H9 (cell line): ENCODE measurements around the gene CFAP97. TPM values are rescaled to one million over a fixed set of nuclear protein-coding genes. Genes with fewer than 3 reads are reported as not detected.

Experiments
- DNase-seq: peaks from one replicate; pipeline ENCODE4 v3.0.0-alpha.2; 2017
- H2AFZ ChIP-seq: one replicate; pipeline ENCODE4 v1.6.1; 2013; ENCODE audit warnings: mild to moderate bottlenecking, low read length, control low read depth, moderate library complexity
- H2AK5ac ChIP-seq: 2 replicates; pipeline ENCODE4 v1.6.1; 2013; ENCODE audit warnings: low read length, control low read depth, mixed read lengths; ENCODE audit not compliant: insufficient read length
- H2BK120ac ChIP-seq: one replicate; pipeline ENCODE4 v1.6.1; 2013; ENCODE audit warnings: low read depth, mild to moderate bottlenecking, low read length, control low read depth, inconsistent platforms; ENCODE audit not compliant: poor library complexity, severe bottlenecking
- H2BK12ac ChIP-seq: 2 replicates; pipeline ENCODE4 v1.6.1; 2013; ENCODE audit warnings: low read length, control low read depth, mixed read lengths, low read depth; ENCODE audit not compliant: insufficient read length
- H2BK15ac ChIP-seq: 2 replicates; pipeline ENCODE4 v1.6.1; 2013; ENCODE audit warnings: low read depth, low read length, control low read depth
- H2BK20ac ChIP-seq: one replicate; pipeline ENCODE4 v1.6.1; 2013; ENCODE audit warnings: low read depth, mild to moderate bottlenecking, low read length, control low read depth, inconsistent platforms; ENCODE audit not compliant: poor library complexity, severe bottlenecking
- H2BK5ac ChIP-seq: 2 replicates; pipeline ENCODE4 v1.6.1; 2013; ENCODE audit warnings: low read length, control low read depth, mixed read lengths; ENCODE audit not compliant: insufficient read length
- H3K14ac ChIP-seq: 2 replicates; pipeline ENCODE4 v1.6.1; 2013; ENCODE audit warnings: low read length, control low read depth; ENCODE audit not compliant: insufficient read depth
- H3K18ac ChIP-seq: 2 replicates; pipeline ENCODE4 v1.6.1; 2013; ENCODE audit warnings: low read depth, mild to moderate bottlenecking, mixed read lengths, low read length, control low read depth; ENCODE audit not compliant: insufficient read length
- H3K23ac ChIP-seq: 2 replicates; pipeline ENCODE4 v1.6.1; 2013; ENCODE audit warnings: low read length, control low read depth, mixed read lengths, low read depth; ENCODE audit not compliant: insufficient read length
- H3K23me2 ChIP-seq: 2 replicates; pipeline ENCODE4 v1.6.1; 2013; ENCODE audit warnings: low read depth, mild to moderate bottlenecking, mixed read lengths, low read length, control low read depth; ENCODE audit not compliant: insufficient read length, poor library complexity, severe bottlenecking
- H3K27ac ChIP-seq: 2 replicates; pipeline ENCODE4 v1.5.1; 2013; ENCODE audit warnings: low read length, control low read depth, mixed read lengths, low read depth; ENCODE audit not compliant: insufficient read length
- H3K27me3 ChIP-seq: 2 replicates; pipeline ENCODE4 v1.6.1; 2013; ENCODE audit warnings: low read length, control low read depth, inconsistent platforms; ENCODE audit not compliant: insufficient read depth
- H3K4ac ChIP-seq: 2 replicates; pipeline ENCODE4 v1.6.1; 2013; ENCODE audit warnings: low read depth, mild to moderate bottlenecking, control low read depth, inconsistent platforms, low read length, moderate library complexity
- H3K4me1 ChIP-seq: 2 replicates; pipeline ENCODE4 v1.6.1; 2013; ENCODE audit warnings: low read length, control low read depth, inconsistent platforms; ENCODE audit not compliant: insufficient read depth
- H3K4me2 ChIP-seq: 2 replicates; pipeline ENCODE4 v1.6.1; 2013; ENCODE audit warnings: low read length, control low read depth, mixed read lengths; ENCODE audit not compliant: insufficient read length, insufficient read depth
- H3K56ac ChIP-seq: 2 replicates; pipeline ENCODE4 v1.6.1; 2013; ENCODE audit warnings: low read depth, mild to moderate bottlenecking, mixed read lengths, low read length, control low read depth; ENCODE audit not compliant: insufficient read length
- H3K79me1 ChIP-seq: 2 replicates; pipeline ENCODE4 v1.6.1; 2013; ENCODE audit warnings: low read depth, mild to moderate bottlenecking, moderate library complexity, low read length, control low read depth, inconsistent platforms; ENCODE audit not compliant: insufficient read depth, poor library complexity, severe bottlenecking
- H3K79me2 ChIP-seq: 2 replicates; pipeline ENCODE4 v1.6.1; 2013; ENCODE audit warnings: low read length, control low read depth, inconsistent platforms; ENCODE audit not compliant: insufficient read depth
- H3K9ac ChIP-seq: 2 replicates; pipeline ENCODE4 v1.6.1; 2013; ENCODE audit warnings: low read length, control low read depth, mixed read lengths; ENCODE audit not compliant: insufficient read length; ENCODE audit errors: extremely low read depth
- H3K9me3 ChIP-seq: one replicate; pipeline ENCODE4 v1.6.1; 2013; ENCODE audit warnings: low read depth, low read length, inconsistent platforms; ENCODE audit not compliant: control insufficient read depth
- H3T11ph ChIP-seq: one replicate; pipeline ENCODE4 v1.6.1; 2013; ENCODE audit warnings: mild to moderate bottlenecking, low read length, control low read depth, inconsistent platforms
- H4K20me1 ChIP-seq: one replicate; pipeline ENCODE4 v1.6.1; 2013; ENCODE audit not compliant: control insufficient read depth, insufficient read length, insufficient read depth
- H4K5ac ChIP-seq: 2 replicates; pipeline ENCODE4 v1.6.1; 2013; ENCODE audit warnings: low read depth, mild to moderate bottlenecking, mixed read lengths, low read length, control low read depth; ENCODE audit not compliant: insufficient read length
- H4K8ac ChIP-seq: replicated peaks from 2 replicates; pipeline ENCODE4 v1.6.1; 2013; ENCODE audit warnings: low read length, control low read depth, mixed read lengths, low read depth; ENCODE audit not compliant: insufficient read length
- H4K91ac ChIP-seq: 2 replicates; pipeline ENCODE4 v1.6.1; 2013; ENCODE audit warnings: low read depth, mild to moderate bottlenecking, moderate library complexity, mixed read lengths, low read length, control low read depth; ENCODE audit not compliant: insufficient read length
- H3K27ac Mint-ChIP-seq, 3 experiments: 2 replicates in 2 of 3; 3 replicates in 1 of 3; pipeline ENCODE4 v1.8.0; 2020 to 2021; ENCODE audit warnings: mixed read lengths in 3 of 3, mild to moderate bottlenecking in 1 of 3, moderate library complexity in 1 of 3
- H3K27me3 Mint-ChIP-seq: 2 replicates; pipeline ENCODE4 v1.8.0; 2021; ENCODE audit warnings: low read depth, mild to moderate bottlenecking, moderate library complexity, mixed read lengths
- H3K36me3 Mint-ChIP-seq, 3 experiments: 2 replicates in 2 of 3; 3 replicates in 1 of 3; pipeline ENCODE4 v1.8.0; 2020 to 2021; ENCODE audit warnings: low read depth in 3 of 3, mixed read lengths in 3 of 3; ENCODE audit not compliant: insufficient read depth in 1 of 3
- H3K4me1 Mint-ChIP-seq, 2 experiments: 2 replicates each; pipeline ENCODE4 v1.8.0; 2020; ENCODE audit warnings: mixed read lengths in 2 of 2
- H3K4me3 Mint-ChIP-seq, 2 experiments: 2 replicates in 1 of 2; 3 replicates in 1 of 2; pipeline ENCODE4 v1.8.0; 2020 to 2021; ENCODE audit warnings: mild to moderate bottlenecking in 2 of 2, mixed read lengths in 2 of 2, moderate library complexity in 1 of 2
- H3K9me3 Mint-ChIP-seq, 2 experiments: 2 replicates in 1 of 2; 3 replicates in 1 of 2; pipeline ENCODE4 v1.8.0; 2020; ENCODE audit warnings: mild to moderate bottlenecking in 2 of 2, mixed read lengths in 2 of 2, moderate library complexity in 1 of 2
- WGBS: extraction: QIAGEN DNeasy Blood & Tissue Kit; methylation state at CpG from one replicate; pipeline ENCODE4 v1.1.7; 2013; ENCODE audit warnings: missing lambda C conversion rate, low lambda C conversion rate, mixed read lengths; ENCODE audit not compliant: insufficient read length; ENCODE audit errors: extremely low coverage; 5-methylcytosine and 5-hydroxymethylcytosine counted together
- total RNA-seq: library from RNA; stranded (reverse); gene quantifications from 2 replicates; pipeline ENCODE4 v1.2.1, GENCODE V29; 2021
- TF ChIP-seq, protein P1 (sequence below): fragments of 200-600 bp; sonication (generic); conservative IDR thresholded peaks from 3 replicates; pipeline ENCODE4 v1.8.0; 2021; ENCODE audit warnings: antibody characterized with exemption, mild to moderate bottlenecking

The CFAP97 gene
- total RNA-seq, 1 experiment from 2014 or later: 39.3 TPM

DNA sequence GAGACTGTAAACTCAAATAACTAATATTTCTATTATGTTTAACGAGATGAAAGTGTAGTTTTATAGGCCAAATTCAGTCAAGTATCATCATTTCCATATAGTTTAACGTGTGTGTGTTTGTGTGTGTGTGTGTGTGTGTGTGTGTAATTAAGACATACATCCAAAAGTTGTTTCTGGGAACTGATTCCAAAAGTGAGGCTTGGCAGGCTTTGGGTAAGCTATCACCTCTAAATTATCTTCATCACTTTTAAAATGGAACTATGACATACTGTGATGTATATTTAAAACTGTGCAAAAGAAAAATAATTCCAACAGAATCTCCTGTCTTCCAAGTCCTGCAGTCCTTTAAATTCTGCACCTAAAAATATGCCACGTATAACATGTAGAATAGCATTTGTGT, 79.8 kb downstream of the CFAP97 start:
- no peak overlapping the region for H3K27ac ChIP-seq
- no peak overlapping the region for H3K4me2 ChIP-seq
- peaks cover 20% of the 10 kb centered on the region for H3K27me3 Mint-ChIP-seq
- H2BK12ac ChIP-seq: no peak overlapping the region
- H3K79me1 ChIP-seq: no peaks in the 10 kb centered on the region
- no peak overlapping the region for H3K4ac ChIP-seq
- no peak overlapping the region for H2BK5ac ChIP-seq
- peaks cover 6% of the 10 kb centered on the region; the same call in 1 of the 2 replicates for H3K27me3 ChIP-seq
- no peaks in the 10 kb centered on the region for H4K20me1 ChIP-seq
- no peak for DNase-seq
- peaks cover 5 to 6% of the 10 kb centered on the region in 2 experiments; a peak in 4 of 5 replicates for H3K9me3 Mint-ChIP-seq
- no peak overlapping the region for H4K5ac ChIP-seq
- H2AK5ac ChIP-seq: no peak overlapping the region
- H3K79me2 ChIP-seq: no peaks in the 10 kb centered on the region
- H3K9ac ChIP-seq: no peak overlapping the region
- peaks cover 15% of the 10 kb centered on the region for H3K23me2 ChIP-seq
- no peak overlapping the region for H3K23ac ChIP-seq
- no peak overlapping the region for H2BK20ac ChIP-seq
- H3K4me3 Mint-ChIP-seq: no peak overlapping the region
- no peak overlapping the region for H2BK120ac ChIP-seq
- H3K4me1 Mint-ChIP-seq: peaks cover 21 to 29% of the 10 kb centered on the region in 2 experiments
- TF ChIP-seq, protein P1, sequence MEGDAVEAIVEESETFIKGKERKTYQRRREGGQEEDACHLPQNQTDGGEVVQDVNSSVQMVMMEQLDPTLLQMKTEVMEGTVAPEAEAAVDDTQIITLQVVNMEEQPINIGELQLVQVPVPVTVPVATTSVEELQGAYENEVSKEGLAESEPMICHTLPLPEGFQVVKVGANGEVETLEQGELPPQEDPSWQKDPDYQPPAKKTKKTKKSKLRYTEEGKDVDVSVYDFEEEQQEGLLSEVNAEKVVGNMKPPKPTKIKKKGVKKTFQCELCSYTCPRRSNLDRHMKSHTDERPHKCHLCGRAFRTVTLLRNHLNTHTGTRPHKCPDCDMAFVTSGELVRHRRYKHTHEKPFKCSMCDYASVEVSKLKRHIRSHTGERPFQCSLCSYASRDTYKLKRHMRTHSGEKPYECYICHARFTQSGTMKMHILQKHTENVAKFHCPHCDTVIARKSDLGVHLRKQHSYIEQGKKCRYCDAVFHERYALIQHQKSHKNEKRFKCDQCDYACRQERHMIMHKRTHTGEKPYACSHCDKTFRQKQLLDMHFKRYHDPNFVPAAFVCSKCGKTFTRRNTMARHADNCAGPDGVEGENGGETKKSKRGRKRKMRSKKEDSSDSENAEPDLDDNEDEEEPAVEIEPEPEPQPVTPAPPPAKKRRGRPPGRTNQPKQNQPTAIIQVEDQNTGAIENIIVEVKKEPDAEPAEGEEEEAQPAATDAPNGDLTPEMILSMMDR: no peak
- no peak overlapping the region for H2AFZ ChIP-seq
- no peak overlapping the region for H3K27ac Mint-ChIP-seq
- no peak overlapping the region for H3T11ph ChIP-seq
- no peak overlapping the region for H4K8ac ChIP-seq
- H3K14ac ChIP-seq: no peak overlapping the region
- WGBS: no CpG with 5 or more reads among the region's 3 CpGs
- no peak overlapping the region for H4K91ac ChIP-seq
- no peak overlapping the region for H2BK15ac ChIP-seq
- H3K4me1 ChIP-seq: peaks cover 7% of the 10 kb centered on the region; the same call in 1 of the 2 replicates
- no peak overlapping the region for H3K18ac ChIP-seq
- no peaks in the 10 kb centered on the region for H3K9me3 ChIP-seq
- H3K56ac ChIP-seq: no peak overlapping the region
- peaks cover 0 to 3% (median 0%) of the 10 kb centered on the region in 3 experiments; a peak in 1 of 7 replicates for H3K36me3 Mint-ChIP-seq
